Breast epithelium (tissue), 4 donors: Measurements from ENCODE around the gene BRD9. TPM values are rescaled to one million over a fixed set of nuclear protein-coding genes. Genes with fewer than 3 reads are reported as not detected.

ENCODE experiments used
- DNase-seq, 2 donors: peaks; one replicate each; pipeline ENCODE4 v3.0.0-alpha.2; 2019; ENCODE audit warnings: low spot score in 2 of 2
- H3K27ac ChIP-seq, 2 donors: fragments of 200-600 bp; sonication (generic) in 1 of 2; one replicate each; pipeline ENCODE4 v1.5.1; 2016 to 2019; ENCODE audit warnings: mild to moderate bottlenecking in 1 of 2
- H3K27me3 ChIP-seq, 2 donors: fragments of 200-600 bp; sonication (generic) in 1 of 2; one replicate each; pipeline versions ENCODE4 v1.5.1 to v1.6.0; 2017 to 2019; ENCODE audit warnings: control low read depth in 1 of 2, mild to moderate bottlenecking in 1 of 2
- H3K36me3 ChIP-seq: fragments of 200-600 bp; one replicate; pipeline ENCODE4 v1.5.1; 2019
- H3K4me1 ChIP-seq, 2 donors: fragments of 200-600 bp; sonication (generic); one replicate each; pipeline ENCODE4 v1.5.1; 2016 to 2019; ENCODE audit warnings: control low read depth in 1 of 2
- H3K4me3 ChIP-seq, 3 donors: fragments of 200-600 bp; sonication (generic); 1 replicate in 2 of 3; 2 replicates in 1 of 3; pipeline ENCODE4 v1.5.1; 2016 to 2019; ENCODE audit warnings: mild to moderate bottlenecking in 3 of 3, moderate library complexity in 2 of 3
- H3K9me3 ChIP-seq, 2 donors: fragments of 200-600 bp; sonication (generic) in 1 of 2; one replicate each; pipeline ENCODE4 v1.5.1; 2016 to 2019; ENCODE audit warnings: control low read depth in 1 of 2
- POLR2A ChIP-seq: fragments of 450-650 bp; IDR thresholded peaks from one replicate; pipeline ENCODE4 v1.6.1; 2016; ENCODE audit warnings: antibody characterized with exemption, mild to moderate bottlenecking, moderate library complexity
- POLR2AphosphoS5 ChIP-seq, 3 donors: sonication (generic); formaldehyde crosslinking; IDR thresholded peaks; one replicate each; pipeline ENCODE4 v1.6.1; 2017; ENCODE audit warnings: antibody characterized with exemption in 3 of 3
- intact Hi-C: fragments of 100-400 bp; cut with DNase I; formaldehyde crosslinking; loops from one replicate; pipeline ENCODE4 v1.15.1; 2023; ENCODE audit warnings: low total_unique reads
- total RNA-seq, 3 donors: library from RNA; depleted of rRNA; stranded (reverse); fragments of >200 nt; gene quantifications; one replicate each; pipeline ENCODE4 v1.1.0, GENCODE V29; 2016
- TF ChIP-seq, protein P1 (sequence below), 3 donors: fragments of 450-650 bp; IDR thresholded peaks; one replicate each; pipeline ENCODE4 v1.5.1; 2016 to 2017; ENCODE audit warnings: antibody characterized with exemption in 3 of 3, mild to moderate bottlenecking in 3 of 3, moderate library complexity in 3 of 3

Gene BRD9
- total RNA-seq, 3 donors from 2014 or later = 33.3 to 44.6 (median 36.1) TPM

GRCh38 chr5:888638-889035, 4.0 kb downstream of the BRD9 start:
- Histone ChIP-seq H3K9me3 (no peaks in the 10 kb centered on the region), H3K27me3 (no peaks in the 10 kb centered on the region), H3K4me1 (peaks cover 5 to 14% of the 10 kb centered on the region in 2 donors), H3K36me3 (peaks cover under 1% of the 10 kb centered on the region), H3K27ac (no peak overlapping the region), H3K4me3 (no peak overlapping the region)
- DNase-seq = no peak
- TF ChIP-seq POLR2A = no peak
- no peak for TF ChIP-seq POLR2AphosphoS5 (IDR thresholded peaks at IDR 0.05)
- TF ChIP-seq, protein P1, sequence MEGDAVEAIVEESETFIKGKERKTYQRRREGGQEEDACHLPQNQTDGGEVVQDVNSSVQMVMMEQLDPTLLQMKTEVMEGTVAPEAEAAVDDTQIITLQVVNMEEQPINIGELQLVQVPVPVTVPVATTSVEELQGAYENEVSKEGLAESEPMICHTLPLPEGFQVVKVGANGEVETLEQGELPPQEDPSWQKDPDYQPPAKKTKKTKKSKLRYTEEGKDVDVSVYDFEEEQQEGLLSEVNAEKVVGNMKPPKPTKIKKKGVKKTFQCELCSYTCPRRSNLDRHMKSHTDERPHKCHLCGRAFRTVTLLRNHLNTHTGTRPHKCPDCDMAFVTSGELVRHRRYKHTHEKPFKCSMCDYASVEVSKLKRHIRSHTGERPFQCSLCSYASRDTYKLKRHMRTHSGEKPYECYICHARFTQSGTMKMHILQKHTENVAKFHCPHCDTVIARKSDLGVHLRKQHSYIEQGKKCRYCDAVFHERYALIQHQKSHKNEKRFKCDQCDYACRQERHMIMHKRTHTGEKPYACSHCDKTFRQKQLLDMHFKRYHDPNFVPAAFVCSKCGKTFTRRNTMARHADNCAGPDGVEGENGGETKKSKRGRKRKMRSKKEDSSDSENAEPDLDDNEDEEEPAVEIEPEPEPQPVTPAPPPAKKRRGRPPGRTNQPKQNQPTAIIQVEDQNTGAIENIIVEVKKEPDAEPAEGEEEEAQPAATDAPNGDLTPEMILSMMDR (IDR thresholded peaks at IDR 0.05) = no peak
- intact Hi-C loops = loop anchor here (1.0 kb wide), 1 partner anchor 17 kb away; no protein-coding TSS in a partner anchor

GRCh38 chr5:887947-888637, 4.5 kb downstream of the BRD9 start:
- Histone ChIP-seq H3K9me3 (no peaks in the 10 kb centered on the region), H3K27me3 (no peaks in the 10 kb centered on the region), H3K4me1 (peaks cover 5 to 8% of the 10 kb centered on the region in 2 donors), H3K27ac (no peak overlapping the region), H3K36me3 (peaks cover 6% of the 10 kb centered on the region), H3K4me3 (no peak overlapping the region)
- DNase-seq = no peak
- intact Hi-C loops = loop anchor here (1.0 kb wide), 1 partner anchor 17 kb away; no protein-coding TSS in a partner anchor
- no peak for TF ChIP-seq POLR2A
- no peak for TF ChIP-seq POLR2AphosphoS5 (IDR thresholded peaks at IDR 0.05)

GRCh38 chr5:886716-887325, 5.8 kb downstream of the BRD9 start:
- H3K27ac ChIP-seq = no peak overlapping the region
- H3K9me3 ChIP-seq = no peaks in the 10 kb centered on the region
- peaks cover 5 to 7% of the 10 kb centered on the region in 2 donors for H3K4me1 ChIP-seq
- TF ChIP-seq, protein P1 (IDR thresholded peaks at IDR 0.05) = no peak
- no peak for TF ChIP-seq POLR2A
- no peak for TF ChIP-seq POLR2AphosphoS5 (IDR thresholded peaks at IDR 0.05)
- intact Hi-C loops = no loop called here
- H3K36me3 ChIP-seq = peaks cover 8% of the 10 kb centered on the region
- H3K4me3 ChIP-seq = no peak overlapping the region
- H3K27me3 ChIP-seq = no peaks in the 10 kb centered on the region
- no peak for DNase-seq

GRCh38 chr5:886036-886435, 6.6 kb downstream of the BRD9 start:
- DNase-seq = no peak
- Histone ChIP-seq H3K27ac (no peak overlapping the region), H3K4me3 (no peak overlapping the region), H3K27me3 (no peaks in the 10 kb centered on the region), H3K4me1 (peaks cover 0 to 1% of the 10 kb centered on the region in 2 donors), H3K9me3 (no peaks in the 10 kb centered on the region), H3K36me3 (peaks cover 14% of the 10 kb centered on the region)
- TF ChIP-seq POLR2A = no peak
- no peak for TF ChIP-seq POLR2AphosphoS5 (IDR thresholded peaks at IDR 0.05)
- TF ChIP-seq, protein P1 (IDR thresholded peaks at IDR 0.05) = no peak
- intact Hi-C loops = no loop called here

DNA sequence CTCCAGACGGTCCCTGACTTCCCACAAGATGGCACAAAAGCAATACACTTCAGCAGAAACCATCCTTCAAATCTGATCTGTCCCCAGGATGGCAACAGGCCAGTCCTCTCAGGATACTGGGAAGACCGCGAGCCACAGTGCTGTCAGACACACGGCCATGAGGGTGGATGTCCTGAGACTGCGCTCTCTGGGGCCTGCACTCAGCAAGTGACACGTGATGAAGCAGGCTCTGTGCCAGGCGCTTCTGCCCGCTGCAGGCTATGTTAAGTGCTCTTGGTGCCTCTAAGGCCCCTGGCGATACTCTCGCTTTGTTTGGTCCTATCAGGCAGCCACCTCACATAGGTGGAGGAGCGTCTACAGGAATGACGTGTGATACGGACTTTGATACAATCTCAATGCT, 7.1 kb downstream of the BRD9 start:
- Histone ChIP-seq H3K9me3 (no peaks in the 10 kb centered on the region), H3K4me1 (no peaks in the 10 kb centered on the region), H3K27ac (no peak overlapping the region), H3K4me3 (no peak overlapping the region), H3K36me3 (peaks cover 14% of the 10 kb centered on the region), H3K27me3 (no peaks in the 10 kb centered on the region)
- intact Hi-C loops = no loop called here
- no peak for TF ChIP-seq POLR2A
- TF ChIP-seq, protein P1 (IDR thresholded peaks at IDR 0.05) = no peak
- DNase-seq = no peak
